ENCODE measurements around the gene TRIM71. TPM values are rescaled to one million over a fixed set of nuclear protein-coding genes. Genes with fewer than 3 reads are reported as not detected.

The TRIM71 gene
- total and polyA plus RNA-seq, 2 of the 13 experiments (the other 11 are each of a cell fraction or from before 2014, with no cell fraction given): 21.7 to 76.9 TPM

- no peak for TF ChIP-seq CREM (IDR thresholded peaks at IDR 0.05)
- no peak for TF ChIP-seq CREM (CRISPR knock-in tag; IDR thresholded peaks at IDR 0.05)
- TF ChIP-seq TP53 (CRISPR knock-in tag; conservative IDR thresholded peaks at IDR 0.05): no peak
- no peak for TF ChIP-seq TRIM24 (CRISPR knock-in tag; IDR thresholded peaks at IDR 0.05)
- no peak for TF ChIP-seq TOE1 (CRISPR knock-in tag; IDR thresholded peaks at IDR 0.05)
- no peak for TF ChIP-seq ZNF609 (CRISPR knock-in tag; IDR thresholded peaks at IDR 0.05; ENCODE audit: borderline replicate concordance)
- TF ChIP-seq, protein P1, sequence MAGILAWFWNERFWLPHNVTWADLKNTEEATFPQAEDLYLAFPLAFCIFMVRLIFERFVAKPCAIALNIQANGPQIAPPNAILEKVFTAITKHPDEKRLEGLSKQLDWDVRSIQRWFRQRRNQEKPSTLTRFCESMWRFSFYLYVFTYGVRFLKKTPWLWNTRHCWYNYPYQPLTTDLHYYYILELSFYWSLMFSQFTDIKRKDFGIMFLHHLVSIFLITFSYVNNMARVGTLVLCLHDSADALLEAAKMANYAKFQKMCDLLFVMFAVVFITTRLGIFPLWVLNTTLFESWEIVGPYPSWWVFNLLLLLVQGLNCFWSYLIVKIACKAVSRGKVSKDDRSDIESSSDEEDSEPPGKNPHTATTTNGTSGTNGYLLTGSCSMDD (CRISPR knock-in tag; IDR thresholded peaks at IDR 0.05): no peak
- TF ChIP-seq ZNF788 (CRISPR knock-in tag; IDR thresholded peaks at IDR 0.05; ENCODE audit: borderline replicate concordance): 0 out of 2 replicates have a peak, but pooled peaks have one; percentile 29
- TF ChIP-seq, protein P2, sequence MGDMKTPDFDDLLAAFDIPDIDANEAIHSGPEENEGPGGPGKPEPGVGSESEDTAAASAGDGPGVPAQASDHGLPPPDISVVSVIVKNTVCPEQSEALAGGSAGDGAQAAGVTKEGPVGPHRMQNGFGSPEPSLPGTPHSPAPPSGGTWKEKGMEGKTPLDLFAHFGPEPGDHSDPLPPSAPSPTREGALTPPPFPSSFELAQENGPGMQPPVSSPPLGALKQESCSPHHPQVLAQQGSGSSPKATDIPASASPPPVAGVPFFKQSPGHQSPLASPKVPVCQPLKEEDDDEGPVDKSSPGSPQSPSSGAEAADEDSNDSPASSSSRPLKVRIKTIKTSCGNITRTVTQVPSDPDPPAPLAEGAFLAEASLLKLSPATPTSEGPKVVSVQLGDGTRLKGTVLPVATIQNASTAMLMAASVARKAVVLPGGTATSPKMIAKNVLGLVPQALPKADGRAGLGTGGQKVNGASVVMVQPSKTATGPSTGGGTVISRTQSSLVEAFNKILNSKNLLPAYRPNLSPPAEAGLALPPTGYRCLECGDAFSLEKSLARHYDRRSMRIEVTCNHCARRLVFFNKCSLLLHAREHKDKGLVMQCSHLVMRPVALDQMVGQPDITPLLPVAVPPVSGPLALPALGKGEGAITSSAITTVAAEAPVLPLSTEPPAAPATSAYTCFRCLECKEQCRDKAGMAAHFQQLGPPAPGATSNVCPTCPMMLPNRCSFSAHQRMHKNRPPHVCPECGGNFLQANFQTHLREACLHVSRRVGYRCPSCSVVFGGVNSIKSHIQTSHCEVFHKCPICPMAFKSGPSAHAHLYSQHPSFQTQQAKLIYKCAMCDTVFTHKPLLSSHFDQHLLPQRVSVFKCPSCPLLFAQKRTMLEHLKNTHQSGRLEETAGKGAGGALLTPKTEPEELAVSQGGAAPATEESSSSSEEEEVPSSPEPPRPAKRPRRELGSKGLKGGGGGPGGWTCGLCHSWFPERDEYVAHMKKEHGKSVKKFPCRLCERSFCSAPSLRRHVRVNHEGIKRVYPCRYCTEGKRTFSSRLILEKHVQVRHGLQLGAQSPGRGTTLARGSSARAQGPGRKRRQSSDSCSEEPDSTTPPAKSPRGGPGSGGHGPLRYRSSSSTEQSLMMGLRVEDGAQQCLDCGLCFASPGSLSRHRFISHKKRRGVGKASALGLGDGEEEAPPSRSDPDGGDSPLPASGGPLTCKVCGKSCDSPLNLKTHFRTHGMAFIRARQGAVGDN (CRISPR knock-in tag; IDR thresholded peaks at IDR 0.05): peak; percentile 67
- no peak for TF ChIP-seq GABPB1 (CRISPR knock-in tag; IDR thresholded peaks at IDR 0.05)
- no peak for TF ChIP-seq ZNF710 (CRISPR knock-in tag; IDR thresholded peaks at IDR 0.05; ENCODE audit: borderline replicate concordance)
- TF ChIP-seq MLLT10 (CRISPR knock-in tag; IDR thresholded peaks at IDR 0.05): no peak
- no peak for TF ChIP-seq ZNF546 (CRISPR knock-in tag; conservative IDR thresholded peaks at IDR 0.05)
- TF ChIP-seq CCDC6 (CRISPR knock-in tag; IDR thresholded peaks at IDR 0.05): no peak
- no peak for TF ChIP-seq PHF8 (CRISPR knock-in tag; IDR thresholded peaks at IDR 0.05)
- TF ChIP-seq, protein P3, sequence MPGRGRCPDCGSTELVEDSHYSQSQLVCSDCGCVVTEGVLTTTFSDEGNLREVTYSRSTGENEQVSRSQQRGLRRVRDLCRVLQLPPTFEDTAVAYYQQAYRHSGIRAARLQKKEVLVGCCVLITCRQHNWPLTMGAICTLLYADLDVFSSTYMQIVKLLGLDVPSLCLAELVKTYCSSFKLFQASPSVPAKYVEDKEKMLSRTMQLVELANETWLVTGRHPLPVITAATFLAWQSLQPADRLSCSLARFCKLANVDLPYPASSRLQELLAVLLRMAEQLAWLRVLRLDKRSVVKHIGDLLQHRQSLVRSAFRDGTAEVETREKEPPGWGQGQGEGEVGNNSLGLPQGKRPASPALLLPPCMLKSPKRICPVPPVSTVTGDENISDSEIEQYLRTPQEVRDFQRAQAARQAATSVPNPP (CRISPR knock-in tag; IDR thresholded peaks at IDR 0.05): no peak
- no peak for TF ChIP-seq POLR2A (IDR thresholded peaks at IDR 0.05; ENCODE audit: insufficient read depth in 1 of 2, low read depth in 2 of 2, low read length in 2 of 2)
- no peak for TF ChIP-seq MED1 (CRISPR knock-in tag; IDR thresholded peaks at IDR 0.05)
Observed at GRCh38 chr3:32869513-32870047, 51.8 kb downstream of the TRIM71 start (continued).

All from HepG2 (cell line).